Karpas-422 (cell line): ENCODE measurements around the gene PRR29. TPM values are rescaled to one million over a fixed set of nuclear protein-coding genes. Genes with fewer than 3 reads are reported as not detected.

Experiments used
- DNase-seq: peaks from one replicate; pipeline ENCODE4 v3.0.0-alpha.2; 2015
- H2AFZ ChIP-seq: fragments of 200-600 bp; sonication (generic); 2 replicates; pipeline ENCODE4 v1.6.1; 2014; ENCODE audit warnings: antibody characterized with exemption, low read length, mixed read lengths
- H3K27ac ChIP-seq: fragments of 200-600 bp; sonication (generic); 2 replicates; pipeline ENCODE4 v1.5.1; 2014; ENCODE audit warnings: mild to moderate bottlenecking, low read length, moderate library complexity
- H3K27me3 ChIP-seq: fragments of 200-600 bp; sonication (generic); 2 replicates; pipeline ENCODE4 v1.6.1; 2014; ENCODE audit warnings: low read length, mixed read lengths
- H3K36me3 ChIP-seq: fragments of 200-600 bp; sonication (generic); 2 replicates; pipeline ENCODE4 v1.6.1; 2014; ENCODE audit warnings: low read length, mixed read lengths; ENCODE audit not compliant: insufficient read depth
- H3K4me1 ChIP-seq: fragments of 200-600 bp; sonication (generic); 2 replicates; pipeline ENCODE4 v1.6.1; 2014; ENCODE audit warnings: mild to moderate bottlenecking, low read length, mixed read lengths
- H3K4me2 ChIP-seq: fragments of 200-600 bp; sonication (generic); 2 replicates; pipeline ENCODE4 v1.6.1; 2014; ENCODE audit warnings: low read length, low read depth, mild to moderate bottlenecking; ENCODE audit not compliant: poor library complexity, severe bottlenecking
- H3K4me3 ChIP-seq: fragments of 200-600 bp; sonication (generic); 2 replicates; pipeline ENCODE4 v1.5.1; 2014; ENCODE audit warnings: mild to moderate bottlenecking, antibody characterized with exemption, low read length, mixed read lengths
- H3K79me2 ChIP-seq: fragments of 200-600 bp; sonication (generic); 2 replicates; pipeline ENCODE4 v1.6.1; 2014; ENCODE audit warnings: mild to moderate bottlenecking, low read length, mixed read lengths
- H3K9ac ChIP-seq: fragments of 200-600 bp; sonication (generic); 2 replicates; pipeline ENCODE4 v1.6.0; 2014; ENCODE audit warnings: low read length
- H3K9me2 ChIP-seq: fragments of 200-600 bp; sonication (generic), shearing (Covaris generic); replicated peaks from 2 replicates; pipeline ENCODE4 v1.6.0; 2014; ENCODE audit warnings: mild to moderate bottlenecking, low read length, moderate library complexity; ENCODE audit not compliant: insufficient read depth
- H3K9me3 ChIP-seq: fragments of 300-700, 200-600 bp; sonication (generic); 2 replicates; pipeline ENCODE4 v1.6.1; 2014; ENCODE audit warnings: low read length, mixed read lengths
- H4K20me1 ChIP-seq: fragments of 200-600 bp; sonication (generic); 2 replicates; pipeline ENCODE4 v1.6.1; 2014; ENCODE audit warnings: mild to moderate bottlenecking, antibody characterized with exemption, low read length, low read depth; ENCODE audit not compliant: insufficient read depth
- total RNA-seq: library from RNA; depleted of rRNA; stranded (reverse); fragments of >200 nt; shearing (Covaris generic); gene quantifications from 2 replicates; pipeline ENCODE4 v1.2.3, GENCODE V29; 2014; ENCODE audit warnings: low replicate concordance

The PRR29 gene
- total RNA-seq, 1 experiment from 2014 or later: not detected

GRCh38 chr17:63956296-63956920, 41.7 kb upstream of the PRR29 start:
- no peak overlapping the region for H3K27ac ChIP-seq
- no peak for DNase-seq
- H3K4me2 ChIP-seq: no peak overlapping the region
- H3K36me3 ChIP-seq: no peaks in the 10 kb centered on the region
- no peaks in the 10 kb centered on the region for H3K79me2 ChIP-seq
- H4K20me1 ChIP-seq: no peaks in the 10 kb centered on the region
- no peaks in the 10 kb centered on the region for H3K9me2 ChIP-seq
- H2AFZ ChIP-seq: no peak overlapping the region
- no peaks in the 10 kb centered on the region for H3K9me3 ChIP-seq
- no peak overlapping the region for H3K9ac ChIP-seq
- peaks cover 25% of the 10 kb centered on the region for H3K4me1 ChIP-seq
- no peaks in the 10 kb centered on the region for H3K27me3 ChIP-seq
- H3K4me3 ChIP-seq: no peak overlapping the region

DNA sequence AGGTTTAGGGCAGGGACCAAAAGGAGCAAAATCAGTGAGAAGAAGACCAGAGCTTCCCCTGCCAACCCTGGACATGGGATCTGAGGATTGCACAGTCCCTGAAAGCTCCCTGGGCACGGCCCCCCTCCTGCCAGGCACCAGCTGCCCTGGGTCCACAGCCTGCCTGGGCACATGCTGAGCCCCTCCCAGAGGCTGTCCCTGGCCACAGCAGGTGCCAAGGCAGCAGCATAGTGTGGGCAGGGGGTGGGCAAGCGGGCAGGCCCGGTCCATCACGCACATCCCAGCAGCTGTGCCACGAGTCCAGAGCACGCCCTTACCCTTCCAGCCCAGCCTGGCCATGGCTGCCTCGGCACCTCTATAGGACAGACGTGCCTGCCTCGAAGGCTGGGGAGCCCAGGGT, 38.1 kb upstream of the PRR29 start:
- H3K4me3 ChIP-seq: no peak overlapping the region
- no peaks in the 10 kb centered on the region for H4K20me1 ChIP-seq
- H3K79me2 ChIP-seq: no peaks in the 10 kb centered on the region
- no peaks in the 10 kb centered on the region for H3K9me2 ChIP-seq
- no peak overlapping the region for H3K9ac ChIP-seq
- peaks cover 2% of the 10 kb centered on the region; the same call in 1 of the 2 replicates for H3K4me1 ChIP-seq
- no peaks in the 10 kb centered on the region for H3K27me3 ChIP-seq
- H3K4me2 ChIP-seq: no peak overlapping the region
- no peak overlapping the region for H3K27ac ChIP-seq
- H2AFZ ChIP-seq: no peak overlapping the region
- H3K36me3 ChIP-seq: no peaks in the 10 kb centered on the region
- no peaks in the 10 kb centered on the region for H3K9me3 ChIP-seq
- DNase-seq: no peak

GRCh38 chr17:63960430-63960829, 37.7 kb upstream of the PRR29 start:
- Histone ChIP-seq H3K9me3 (no peaks in the 10 kb centered on the region), H3K9me2 (no peaks in the 10 kb centered on the region), H3K4me3 (no peak overlapping the region), H3K27me3 (no peaks in the 10 kb centered on the region), H4K20me1 (no peaks in the 10 kb centered on the region), H3K4me1 (no peaks in the 10 kb centered on the region; the same call in 1 of the 2 replicates), H3K9ac (no peak overlapping the region), H3K27ac (no peak overlapping the region), H3K36me3 (no peaks in the 10 kb centered on the region), H3K79me2 (no peaks in the 10 kb centered on the region), H2AFZ (no peak overlapping the region), H3K4me2 (no peak overlapping the region)
- no peak for DNase-seq

GRCh38 chr17:63961355-63962212, 36.6 kb upstream of the PRR29 start:
- Histone ChIP-seq H3K4me3 (no peak overlapping the region), H3K79me2 (no peaks in the 10 kb centered on the region)

DNA sequence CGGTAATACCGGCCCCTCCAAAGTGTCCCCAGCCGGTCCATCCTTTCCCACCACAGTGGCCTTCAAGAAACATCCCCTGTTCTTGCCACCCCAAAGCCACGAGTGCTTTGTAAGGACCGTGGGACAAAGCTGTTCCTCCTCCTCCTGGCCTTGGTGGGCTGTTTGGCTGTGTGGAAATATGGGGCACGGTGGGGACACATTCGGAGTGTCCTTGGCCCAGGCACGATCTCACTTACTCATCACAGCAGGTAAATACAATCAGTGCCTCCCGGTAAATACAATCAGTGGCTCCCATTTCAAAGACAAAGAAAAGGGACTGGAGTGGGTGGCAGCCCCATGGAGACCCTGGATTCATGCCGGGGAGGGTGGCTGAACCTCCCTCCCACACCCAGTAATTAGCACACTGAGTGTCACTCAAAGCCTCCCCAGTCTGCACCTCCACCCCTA, 35.8 kb upstream of the PRR29 start:
- Histone ChIP-seq H3K4me2 (no peak overlapping the region), H3K4me3 (no peak overlapping the region), H3K9ac (no peak overlapping the region), H3K79me2 (no peaks in the 10 kb centered on the region), H3K27me3 (no peaks in the 10 kb centered on the region), H3K9me3 (no peaks in the 10 kb centered on the region), H3K36me3 (no peaks in the 10 kb centered on the region), H3K4me1 (peaks cover 4% of the 10 kb centered on the region; the same call in 1 of the 2 replicates), H2AFZ (no peak overlapping the region), H3K9me2 (no peaks in the 10 kb centered on the region), H3K27ac (no peak overlapping the region), H4K20me1 (no peaks in the 10 kb centered on the region)
- no peak for DNase-seq

More at GRCh38 chr17:63961355-63962212, 36.6 kb upstream of the PRR29 start:
- Histone ChIP-seq H3K36me3 (no peaks in the 10 kb centered on the region), H3K27me3 (no peaks in the 10 kb centered on the region), H3K27ac (no peak overlapping the region), H4K20me1 (no peaks in the 10 kb centered on the region), H3K4me2 (no peak overlapping the region), H3K9me2 (no peaks in the 10 kb centered on the region), H3K9ac (no peak overlapping the region), H2AFZ (no peak overlapping the region), H3K9me3 (no peaks in the 10 kb centered on the region), H3K4me1 (no peaks in the 10 kb centered on the region; the same call in 1 of the 2 replicates)
- DNase-seq: peak; percentile 94

DNA sequence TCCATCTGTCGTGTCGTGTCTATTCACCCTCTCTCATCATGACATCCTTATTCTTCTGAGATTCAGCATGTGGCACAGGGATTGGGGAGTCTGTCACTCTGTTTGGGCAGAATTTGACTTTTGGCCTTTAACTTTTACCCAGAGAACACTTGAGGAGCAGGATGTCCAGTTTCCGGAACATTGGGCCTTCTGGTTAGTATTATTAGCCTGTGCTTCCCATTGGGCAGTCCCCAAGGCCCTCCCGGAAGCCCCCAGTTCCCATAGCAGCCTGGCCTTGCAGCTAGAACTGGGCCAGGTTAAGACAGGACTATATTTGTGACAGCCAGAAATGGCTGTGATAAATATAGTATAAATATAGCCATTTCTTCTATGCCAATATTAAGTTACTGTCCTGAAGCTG, 35.0 kb upstream of the PRR29 start:
- H3K27me3 ChIP-seq: no peaks in the 10 kb centered on the region
- H3K27ac ChIP-seq: no peak overlapping the region
- no peak overlapping the region for H3K9ac ChIP-seq
- H3K4me1 ChIP-seq: peaks cover 4% of the 10 kb centered on the region; the same call in 1 of the 2 replicates
- no peaks in the 10 kb centered on the region for H3K9me2 ChIP-seq
- no peaks in the 10 kb centered on the region for H3K9me3 ChIP-seq
- no peak overlapping the region for H3K4me3 ChIP-seq
- no peak for DNase-seq
- no peaks in the 10 kb centered on the region for H3K36me3 ChIP-seq
- H3K79me2 ChIP-seq: no peaks in the 10 kb centered on the region
- no peak overlapping the region for H3K4me2 ChIP-seq
- H2AFZ ChIP-seq: no peak overlapping the region
- no peaks in the 10 kb centered on the region for H4K20me1 ChIP-seq

DNA sequence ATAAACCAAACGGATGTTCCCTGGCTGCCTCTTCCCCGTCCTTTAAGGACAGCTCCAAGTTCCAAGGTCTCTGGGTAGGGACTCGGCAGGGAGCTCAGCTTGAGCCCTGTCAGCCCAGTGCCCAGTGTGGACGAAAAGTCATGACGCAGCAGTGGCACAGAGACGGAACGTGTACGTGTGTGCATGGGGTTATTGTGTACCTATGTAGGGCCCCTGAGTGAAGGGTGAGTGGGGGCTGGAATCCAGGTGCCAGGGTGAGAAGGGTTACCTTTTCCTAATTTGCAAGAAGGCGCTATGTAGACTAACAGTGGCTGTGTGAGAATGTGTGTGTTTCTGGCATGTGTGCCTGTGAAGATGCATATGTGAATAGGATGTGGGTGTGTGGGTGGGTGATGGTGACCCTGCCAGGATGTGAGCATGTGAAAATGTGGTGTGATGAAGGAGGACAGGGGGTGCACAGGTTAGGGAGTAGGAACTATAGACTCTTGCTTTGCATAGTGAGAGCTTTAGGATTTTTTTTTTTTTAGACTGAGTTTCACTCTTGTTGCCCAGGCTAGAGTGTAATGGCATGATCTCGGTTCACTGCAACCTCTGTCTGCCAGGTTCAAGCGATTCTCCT, 31.4 kb upstream of the PRR29 start:
- Histone ChIP-seq H4K20me1 (no peaks in the 10 kb centered on the region), H3K4me2 (no peak overlapping the region), H3K9me2 (no peaks in the 10 kb centered on the region), H3K79me2 (no peaks in the 10 kb centered on the region), H3K4me3 (no peak overlapping the region), H3K4me1 (peaks cover 4% of the 10 kb centered on the region; the same call in 1 of the 2 replicates), H3K27ac (no peak overlapping the region), H2AFZ (no peak overlapping the region), H3K27me3 (no peaks in the 10 kb centered on the region), H3K36me3 (no peaks in the 10 kb centered on the region), H3K9me3 (no peaks in the 10 kb centered on the region), H3K9ac (no peak overlapping the region)
- no peak for DNase-seq

DNA sequence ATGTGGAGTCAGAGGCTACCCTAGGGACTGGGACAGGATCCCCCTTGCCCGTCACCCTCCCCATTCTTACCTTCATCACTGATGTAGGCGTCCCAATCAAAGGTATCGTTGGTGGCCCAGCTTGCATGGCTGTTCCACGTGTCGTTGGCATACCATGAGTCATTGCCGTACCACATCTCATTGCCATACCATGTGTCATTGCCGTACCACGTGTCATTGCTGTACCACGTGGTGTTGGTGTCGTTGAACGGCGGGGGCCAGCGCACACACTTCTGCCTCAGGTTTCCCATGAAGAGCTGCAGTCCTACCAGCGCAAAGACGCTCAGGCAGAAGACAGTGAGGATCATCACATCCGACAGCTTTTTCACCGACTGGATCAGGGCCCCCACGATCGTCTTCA, 30.2 kb upstream of the PRR29 start:
- no peak overlapping the region for H3K4me2 ChIP-seq
- H3K27me3 ChIP-seq: no peaks in the 10 kb centered on the region
- no peaks in the 10 kb centered on the region for H3K9me3 ChIP-seq
- no peak for DNase-seq
- H3K4me1 ChIP-seq: peaks cover 4% of the 10 kb centered on the region; the same call in 1 of the 2 replicates
- H3K36me3 ChIP-seq: no peaks in the 10 kb centered on the region
- H3K4me3 ChIP-seq: no peak overlapping the region
- H2AFZ ChIP-seq: no peak overlapping the region
- no peaks in the 10 kb centered on the region for H3K79me2 ChIP-seq
- no peak overlapping the region for H3K9ac ChIP-seq
- no peaks in the 10 kb centered on the region for H4K20me1 ChIP-seq
- no peaks in the 10 kb centered on the region for H3K9me2 ChIP-seq
- no peak overlapping the region for H3K27ac ChIP-seq
